ENCODE data around the gene GBX1. TPM values are rescaled to one million over a fixed set of nuclear protein-coding genes. Genes with fewer than 3 reads are reported as not detected.

GBX1 gene
- total RNA-seq: not detected
- not detected for polyA plus RNA-seq
- long read RNA-seq, donor 1: 0 reads
- long read RNA-seq, donor 2: 0 reads
- long read RNA-seq, donor 3: 0 reads
- long read RNA-seq, donor 4: 0 reads
- long read RNA-seq, donor 5: 0 reads

DNA sequence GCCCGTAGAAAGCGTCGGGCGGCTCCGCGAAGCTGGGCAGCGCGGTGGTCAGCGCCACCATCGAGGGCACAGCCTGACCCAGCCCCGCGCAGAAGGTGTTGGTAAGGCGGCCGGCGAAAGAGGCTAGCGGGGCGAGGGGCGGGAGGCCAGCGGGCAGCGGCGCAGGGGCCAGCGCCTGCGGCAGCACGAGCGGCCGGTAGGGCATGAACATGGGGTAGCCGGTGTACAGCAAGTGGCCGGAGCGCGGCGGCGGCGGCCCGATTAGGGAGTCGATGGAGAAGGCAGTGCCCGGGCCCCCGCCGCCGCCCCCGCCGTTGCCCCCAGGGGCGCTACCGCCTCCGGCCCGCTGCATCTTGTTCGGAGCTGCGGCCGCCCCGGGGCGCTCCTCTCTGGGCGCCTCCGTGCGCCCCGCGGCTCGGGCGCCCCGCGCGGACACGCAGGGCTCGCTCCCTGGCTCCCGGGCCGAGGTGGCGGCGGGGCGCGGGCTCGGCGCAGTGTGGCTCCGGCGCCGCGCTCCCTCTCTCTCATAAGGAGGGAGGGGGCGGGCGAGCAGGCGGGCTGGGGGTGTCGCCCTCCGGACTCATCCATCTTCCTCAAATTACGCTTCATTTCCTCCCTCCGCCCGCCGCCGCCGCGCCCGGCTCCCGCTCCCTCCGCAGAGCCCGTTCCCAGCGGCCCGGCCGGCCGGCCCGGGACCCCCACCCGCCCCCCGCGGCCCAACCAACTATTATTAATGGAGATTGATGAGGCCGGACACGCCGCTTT is at the start of gene GBX1:
TSS of gene GBX1 (minus strand) at position 498 of the 765 bp plus-strand sequence. CDS start at position 352, 146 bp downstream.
- H3K4me1 ChIP-seq (ENCODE audit: control insufficient read depth in 5 of 5, insufficient read depth in 5 of 5, low read length in 5 of 5): peaks cover 0 to 16% (median 5%) of the 10 kb centered on the region in 5 donors
- peak within 1 kb of the TSS; percentile 28 for H3K4me3 ChIP-seq
- DNase-seq (peak; percentile 47 to 78 (median 55)), ATAC-seq (ENCODE audit: insufficient read depth, low FRiP score) (peak; percentile 29)
- TF ChIP-seq, protein P1, sequence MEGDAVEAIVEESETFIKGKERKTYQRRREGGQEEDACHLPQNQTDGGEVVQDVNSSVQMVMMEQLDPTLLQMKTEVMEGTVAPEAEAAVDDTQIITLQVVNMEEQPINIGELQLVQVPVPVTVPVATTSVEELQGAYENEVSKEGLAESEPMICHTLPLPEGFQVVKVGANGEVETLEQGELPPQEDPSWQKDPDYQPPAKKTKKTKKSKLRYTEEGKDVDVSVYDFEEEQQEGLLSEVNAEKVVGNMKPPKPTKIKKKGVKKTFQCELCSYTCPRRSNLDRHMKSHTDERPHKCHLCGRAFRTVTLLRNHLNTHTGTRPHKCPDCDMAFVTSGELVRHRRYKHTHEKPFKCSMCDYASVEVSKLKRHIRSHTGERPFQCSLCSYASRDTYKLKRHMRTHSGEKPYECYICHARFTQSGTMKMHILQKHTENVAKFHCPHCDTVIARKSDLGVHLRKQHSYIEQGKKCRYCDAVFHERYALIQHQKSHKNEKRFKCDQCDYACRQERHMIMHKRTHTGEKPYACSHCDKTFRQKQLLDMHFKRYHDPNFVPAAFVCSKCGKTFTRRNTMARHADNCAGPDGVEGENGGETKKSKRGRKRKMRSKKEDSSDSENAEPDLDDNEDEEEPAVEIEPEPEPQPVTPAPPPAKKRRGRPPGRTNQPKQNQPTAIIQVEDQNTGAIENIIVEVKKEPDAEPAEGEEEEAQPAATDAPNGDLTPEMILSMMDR (IDR thresholded peaks at IDR 0.05; ENCODE audit: control extremely low read depth, extremely low read depth): no peak
- H3K36me3 ChIP-seq (ENCODE audit: control insufficient read depth in 4 of 4, insufficient read depth in 4 of 4, low read length in 4 of 4): no peaks in the 10 kb centered on the region
- peaks cover 10 to 61% (median 60%) of the 10 kb centered on the region in 3 donors for H3K27me3 ChIP-seq (ENCODE audit: control insufficient read depth in 3 of 3, insufficient read depth in 3 of 3, low read length in 2 of 3)
- no peaks in the 10 kb centered on the region for H3K9me3 ChIP-seq (ENCODE audit: control insufficient read depth in 4 of 4, insufficient read depth in 3 of 4, low read length in 3 of 4)
- H3K27ac ChIP-seq (ENCODE audit: low read depth in 1 of 2, low read length in 1 of 2): no peak within 1 kb of the TSS
- 1% methylated on average over 40 to 101 of the region's 101 CpGs for WGBS, 2 donors
- H3K9ac ChIP-seq (ENCODE audit: insufficient read depth in 1 of 2, low read length in 2 of 2): no peak within 1 kb of the TSS

DNA sequence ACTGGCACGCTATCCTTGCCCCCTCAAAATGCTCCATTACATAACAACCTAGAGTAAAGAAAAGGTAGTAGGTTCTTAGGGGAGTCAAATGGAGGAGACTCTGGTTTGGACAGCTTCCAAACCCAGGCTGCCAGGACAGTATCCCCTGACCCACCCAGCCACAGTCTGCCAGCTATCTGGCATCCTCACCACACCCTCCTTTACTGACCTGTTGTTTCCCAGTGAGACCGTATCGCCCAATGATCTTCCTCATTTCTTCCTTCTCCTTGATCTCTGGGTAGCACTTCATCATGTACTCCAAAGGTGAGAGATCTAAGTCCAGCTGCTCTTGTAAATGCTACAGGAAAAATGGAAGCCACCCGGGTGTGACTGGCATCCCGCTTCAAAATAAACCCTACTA is 47.9 kb upstream of the GBX1 start:
- DNase-seq (no peak), ATAC-seq (ENCODE audit: insufficient read depth, low FRiP score) (no peak)
- H3K4me1 ChIP-seq (ENCODE audit: control insufficient read depth in 5 of 5, insufficient read depth in 5 of 5, low read length in 5 of 5): no peaks in the 10 kb centered on the region
- no peak overlapping the region for H3K4me3 ChIP-seq
- no peak overlapping the region for H3K27ac ChIP-seq (ENCODE audit: low read depth in 1 of 2, low read length in 1 of 2)
- H3K36me3 ChIP-seq (ENCODE audit: control insufficient read depth in 4 of 4, insufficient read depth in 4 of 4, low read length in 4 of 4): peaks cover 21 to 50% (median 39%) of the 10 kb centered on the region in 4 donors
- TF ChIP-seq, protein P1 (IDR thresholded peaks at IDR 0.05; ENCODE audit: control extremely low read depth, extremely low read depth): no peak
- 95 to 99% methylated on average over 5 of the region's 5 CpGs for WGBS, 2 donors
- H3K9me3 ChIP-seq (ENCODE audit: control insufficient read depth in 4 of 4, insufficient read depth in 3 of 4, low read length in 3 of 4): no peaks in the 10 kb centered on the region
- no peak overlapping the region for H3K9ac ChIP-seq (ENCODE audit: insufficient read depth in 1 of 2, low read length in 2 of 2)
- no peaks in the 10 kb centered on the region for H3K27me3 ChIP-seq (ENCODE audit: control insufficient read depth in 3 of 3, insufficient read depth in 3 of 3, low read length in 2 of 3)

DNA sequence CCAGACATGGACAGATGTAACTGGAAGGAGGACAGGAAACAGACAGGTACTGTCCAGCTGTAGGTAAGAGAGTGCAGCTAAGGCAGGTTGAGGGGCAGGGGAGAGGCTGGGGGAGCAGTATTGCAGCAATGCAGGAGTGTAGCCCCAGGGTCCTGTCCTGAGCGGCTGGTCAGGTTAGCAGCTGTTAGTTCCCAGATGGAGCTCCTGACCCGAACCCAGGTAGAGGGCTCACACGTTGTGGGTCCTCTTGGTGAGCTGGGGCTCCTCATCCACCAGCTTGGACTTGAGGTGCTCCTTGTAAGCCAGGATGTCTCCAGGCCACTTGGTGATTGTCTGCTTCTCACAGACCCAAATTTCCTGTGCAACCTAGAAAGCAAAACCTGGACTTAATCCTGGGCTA is 46.3 kb upstream of the GBX1 start:
- no peak overlapping the region for H3K27ac ChIP-seq (ENCODE audit: low read depth in 1 of 2, low read length in 1 of 2)
- no peaks in the 10 kb centered on the region for H3K9me3 ChIP-seq (ENCODE audit: control insufficient read depth in 4 of 4, insufficient read depth in 3 of 4, low read length in 3 of 4)
- no peaks in the 10 kb centered on the region for H3K27me3 ChIP-seq (ENCODE audit: control insufficient read depth in 3 of 3, insufficient read depth in 3 of 3, low read length in 2 of 3)
- ATAC-seq (ENCODE audit: insufficient read depth, low FRiP score) (no peak), DNase-seq (no peak)
- TF ChIP-seq, protein P1 (IDR thresholded peaks at IDR 0.05; ENCODE audit: control extremely low read depth, extremely low read depth): no peak
- no peak overlapping the region for H3K4me3 ChIP-seq
- H3K36me3 ChIP-seq (ENCODE audit: control insufficient read depth in 4 of 4, insufficient read depth in 4 of 4, low read length in 4 of 4): peaks cover 18 to 45% (median 34%) of the 10 kb centered on the region in 4 donors
- 88 to 90% methylated on average over 3 of the region's 3 CpGs for WGBS, 2 donors
- no peak overlapping the region for H3K9ac ChIP-seq (ENCODE audit: insufficient read depth in 1 of 2, low read length in 2 of 2)
- no peaks in the 10 kb centered on the region for H3K4me1 ChIP-seq (ENCODE audit: control insufficient read depth in 5 of 5, insufficient read depth in 5 of 5, low read length in 5 of 5)
